T-cell (primary cell): Measurements from ENCODE around the gene MAP3K6. TPM values are rescaled to one million over a fixed set of nuclear protein-coding genes. Genes with fewer than 3 reads are reported as not detected.
"Not testable (repeated sequence)": the region's sequence is repeated elsewhere in the genome, so short reads cannot be mapped to it uniquely, and the experiment has no call there.

Experiments
- ATAC-seq, 4 experiments: fragments of 200-7000 bp in 3 of 4; fragments of 150-1000 bp in 1 of 4; cut with Tn5 transposase; replicated peaks in 1 of 4; 1 replicate in 3 of 4; 2 replicates in 1 of 4; pipeline ENCODE4 v1.10.0; 2021; ENCODE audit warnings: moderate library complexity in 3 of 4, mild to moderate bottlenecking in 2 of 4, moderate number of reproducible peaks in 1 of 4
- CTCF ChIA-PET, 2 donors: fragments of 300-600 bp; sonication (Branson Sonifier 250); formaldehyde crosslinking; loops; one replicate each; lab custom pipeline; 2022; ENCODE audit warnings: antibody characterized with exemption in 2 of 2; lab: Charles Lee
- POLR2A ChIA-PET, 2 donors: fragments of 300-600 bp; sonication (Branson Sonifier 250); formaldehyde crosslinking; loops; one replicate each; lab custom pipeline; 2022; ENCODE audit warnings: antibody characterized with exemption in 2 of 2; lab: Charles Lee
- DNase-seq, 35 experiments: peaks; one replicate each; pipeline versions ENCODE4 v3.0.0 to v3.0.0-alpha.2; 2013 to 2023
- H3K27ac ChIP-seq: one replicate; pipeline ENCODE4 v1.5.1; 2013; ENCODE audit warnings: low read length
- H3K27me3 ChIP-seq, 2 experiments: replicated peaks in 1 of 2; 1 replicate in 1 of 2; 2 replicates in 1 of 2; pipeline versions ENCODE4 v1.6.1 to v1.7.0; 2013; ENCODE audit warnings: low read length in 1 of 2, mixed read lengths in 1 of 2; ENCODE audit not compliant: control insufficient read depth in 2 of 2, insufficient read depth in 2 of 2; ENCODE audit errors: extremely low read depth in 1 of 2
- H3K36me3 ChIP-seq, 2 donors: 1 replicate in 1 of 2; 2 replicates in 1 of 2; pipeline versions ENCODE4 v1.6.1 to v1.7.0; 2013; ENCODE audit warnings: low read length in 1 of 2; ENCODE audit not compliant: control insufficient read depth in 2 of 2, insufficient read depth in 1 of 2; ENCODE audit errors: extremely low read depth in 1 of 2
- H3K4me1 ChIP-seq, 2 experiments: 1 replicate in 1 of 2; 2 replicates in 1 of 2; pipeline versions ENCODE4 v1.6.1 to v1.7.0; 2013; ENCODE audit warnings: low read length in 2 of 2, mixed read lengths in 1 of 2; ENCODE audit not compliant: insufficient read depth in 2 of 2, control insufficient read depth in 1 of 2; ENCODE audit errors: extremely low read depth in 1 of 2
- H3K4me3 ChIP-seq, 2 donors: 1 replicate in 1 of 2; 2 replicates in 1 of 2; pipeline versions ENCODE4 v1.5.1 to v1.7.0; 2013; ENCODE audit warnings: mild to moderate bottlenecking in 2 of 2, low read length in 1 of 2, moderate library complexity in 1 of 2; ENCODE audit not compliant: control insufficient read depth in 1 of 2; ENCODE audit errors: extremely low read depth in 1 of 2
- H3K9me3 ChIP-seq: 2 replicates; pipeline ENCODE4 v1.7.0; 2013
- H3K27ac Mint-ChIP-seq, 2 donors: one replicate each; pipeline ENCODE4 v1.8.0; 2020 to 2021; ENCODE audit warnings: mild to moderate bottlenecking in 2 of 2, mixed read lengths in 2 of 2
- H3K27me3 Mint-ChIP-seq, 2 donors: one replicate each; pipeline ENCODE4 v1.8.0; 2021 to 2022; ENCODE audit warnings: mixed read lengths in 2 of 2
- H3K36me3 Mint-ChIP-seq: one replicate; pipeline ENCODE4 v1.8.0; 2021; ENCODE audit warnings: mixed read lengths
- H3K4me1 Mint-ChIP-seq, 3 donors: one replicate each; pipeline ENCODE4 v1.8.0; 2020 to 2022; ENCODE audit warnings: mixed read lengths in 3 of 3, mild to moderate bottlenecking in 1 of 3
- H3K4me3 Mint-ChIP-seq, 3 donors: one replicate each; pipeline ENCODE4 v1.8.0; 2020 to 2022; ENCODE audit warnings: mild to moderate bottlenecking in 3 of 3, mixed read lengths in 3 of 3, moderate library complexity in 3 of 3
- H3K9me3 Mint-ChIP-seq, 3 donors: one replicate each; pipeline ENCODE4 v1.8.0; 2020 to 2022; ENCODE audit warnings: mixed read lengths in 3 of 3
- WGBS: methylation state at CpG from one replicate; pipeline ENCODE4 v1.1.5; 2013; ENCODE audit warnings: missing lambda C conversion rate; ENCODE audit not compliant: insufficient coverage; 5-methylcytosine and 5-hydroxymethylcytosine counted together
- total RNA-seq, 35 experiments: library from RNA in 6 of 35; stranded (reverse) in 6 of 35; fragments of 120-200 nt in 1 of 35; gene quantifications; one replicate each; pipeline versions ENCODE4 v1.2.1 to v1.2.4 and lab custom pipeline; 2013 to 2026

Gene MAP3K6
- total RNA-seq, 5 donors from 2014 or later (not counting 1 experiment from before 2014, with no cell fraction given) = 7.0 to 31.1 (median 12.8) TPM

GRCh38 chr1:27391511-27392095, 24.8 kb upstream of the MAP3K6 start:
- WGBS = 24% methylated on average over 11 of the region's 13 CpGs
- H3K27me3 Mint-ChIP-seq = peaks cover 0 to 3% of the 10 kb centered on the region in 2 donors
- ChIA-PET POLR2A (no interaction called here), CTCF (interaction anchor here (0.7 to 2.3 kb wide), 10 partner anchors 14 to 1514 kb away, joined by 3 to 9 read pairs (median 4); no protein-coding TSS in a partner anchor)
- Histone ChIP-seq H3K27me3 (peaks cover 0 to 22% of the 10 kb centered on the region in 2 experiments), H3K27ac (no peak overlapping the region), H3K9me3 (no peaks in the 10 kb centered on the region), H3K4me1 (peaks cover 5 to 30% of the 10 kb centered on the region in 2 experiments), H3K36me3 (no peaks in the 10 kb centered on the region), H3K4me3 (peak overlapping the region in 1 of 2 donors; percentile 34)
- H3K4me1 Mint-ChIP-seq = peaks cover 11 to 26% (median 24%) of the 10 kb centered on the region in 3 donors
- H3K36me3 Mint-ChIP-seq = no peaks in the 10 kb centered on the region
- no peaks in the 10 kb centered on the region for H3K9me3 Mint-ChIP-seq
- H3K4me3 Mint-ChIP-seq = peak overlapping the region; percentile 69 to 95 (median 76)
- ATAC-seq (no peak), DNase-seq (peak in 8 of 35 experiments; percentile 16 to 56 (median 25))
- no peak overlapping the region for H3K27ac Mint-ChIP-seq

- Mint-ChIP-seq H3K27ac (peak overlapping the region in 1 of 2 donors; percentile 20), H3K4me3 (no peak overlapping the region), H3K27me3 (peaks cover 0 to 3% of the 10 kb centered on the region in 2 donors), H3K9me3 (no peaks in the 10 kb centered on the region), H3K4me1 (peaks cover 11 to 18% (median 16%) of the 10 kb centered on the region in 3 donors), H3K36me3 (no peaks in the 10 kb centered on the region)
- H3K27ac ChIP-seq = no peak overlapping the region
- 100% methylated on average over 1 of the region's 5 CpGs for WGBS
- POLR2A ChIA-PET = no interaction called here
- CTCF ChIA-PET = interaction anchor here (0.7 to 2.6 kb wide), 13 partner anchors 8 to 344 kb away, joined by 3 to 16 read pairs (median 4); no protein-coding TSS in a partner anchor
- peaks cover 0 to 23% of the 10 kb centered on the region in 2 experiments for H3K27me3 ChIP-seq
- peaks cover 5 to 18% of the 10 kb centered on the region in 2 experiments for H3K4me1 ChIP-seq
- ATAC-seq (peak in 2 of 4 experiments; percentile 16 to 18), DNase-seq (peak in 33 of 35 experiments; percentile 31 to 85 (median 67))
- no peaks in the 10 kb centered on the region for H3K36me3 ChIP-seq
- H3K4me3 ChIP-seq = no peak overlapping the region
- no peaks in the 10 kb centered on the region for H3K9me3 ChIP-seq
Measured at GRCh38 chr1:27388337-27389005, 21.7 kb upstream of the MAP3K6 start.

GRCh38 chr1:27384797-27385196, 18.0 kb upstream of the MAP3K6 start:
- H3K36me3 Mint-ChIP-seq, H3K4me1 ChIP-seq, H3K27ac ChIP-seq, H3K4me3 Mint-ChIP-seq, H3K36me3 ChIP-seq, H3K4me3 ChIP-seq, H3K27me3 Mint-ChIP-seq, ATAC-seq, H3K27ac Mint-ChIP-seq, H3K9me3 ChIP-seq, DNase-seq, H3K9me3 Mint-ChIP-seq, H3K4me1 Mint-ChIP-seq: not testable (repeated sequence)
- WGBS = no CpG with 5 or more reads among the region's 3 CpGs
- CTCF ChIA-PET = interaction anchor here (0.7 to 0.8 kb wide), 2 partner anchors 14 to 71 kb away, joined by 3 to 4 read pairs; no protein-coding TSS in a partner anchor
- POLR2A ChIA-PET = interaction anchor here in 1 of 2 donors (0.6 kb wide), 1 partner anchor 92 kb away, joined by 7 read pairs; no protein-coding TSS in a partner anchor
- H3K27me3 ChIP-seq = peaks cover 0 to 16% of the 10 kb centered on the region in 2 experiments

GRCh38 chr1:27383661-27384060, 16.9 kb upstream of the MAP3K6 start:
- Histone ChIP-seq H3K36me3 (no peaks in the 10 kb centered on the region), H3K27ac (no peak overlapping the region), H3K9me3 (no peaks in the 10 kb centered on the region), H3K27me3 (peaks cover 0 to 16% of the 10 kb centered on the region in 2 experiments), H3K4me1 (peaks cover 0 to 2% of the 10 kb centered on the region in 2 experiments), H3K4me3 (no peak overlapping the region)
- H3K27ac Mint-ChIP-seq = no peak overlapping the region
- H3K4me3 Mint-ChIP-seq = no peak overlapping the region
- peaks cover 0 to 8% (median 3%) of the 10 kb centered on the region in 3 donors for H3K4me1 Mint-ChIP-seq
- CTCF ChIA-PET = interaction anchor here (0.7 to 1.0 kb wide), 2 partner anchors 26 to 87 kb away, joined by 3 read pairs; no protein-coding TSS in a partner anchor
- DNase-seq = no peak
- no peaks in the 10 kb centered on the region for H3K9me3 Mint-ChIP-seq
- 91% methylated on average over 13 of the region's 13 CpGs for WGBS
- no peak for ATAC-seq
- POLR2A ChIA-PET = interaction anchor here in 1 of 2 donors (0.6 kb wide), 1 partner anchor 150 kb away, joined by 3 read pairs; no protein-coding TSS in a partner anchor
- H3K36me3 Mint-ChIP-seq = no peaks in the 10 kb centered on the region
- no peaks in the 10 kb centered on the region for H3K27me3 Mint-ChIP-seq

GRCh38 chr1:27383039-27383605, 16.4 kb upstream of the MAP3K6 start, which contains the start of gene CD164L2:
Gene CD164L2, minus strand, starts transcription at chr1:27383333. Its CDS starts 94 bp downstream, at chr1:27383239.
- no peak within 1 kb of the TSS for H3K4me3 Mint-ChIP-seq
- no peaks in the 10 kb centered on the region for H3K27me3 Mint-ChIP-seq
- ATAC-seq = peak; percentile 46 to 88 (median 55)
- Histone ChIP-seq H3K27me3 (peaks cover 0 to 16% of the 10 kb centered on the region in 2 experiments), H3K4me3 (no peak within 1 kb of the TSS), H3K9me3 (no peaks in the 10 kb centered on the region), H3K36me3 (no peaks in the 10 kb centered on the region), H3K4me1 (peaks cover 0 to 2% of the 10 kb centered on the region in 2 experiments), H3K27ac (no peak within 1 kb of the TSS)
- H3K27ac Mint-ChIP-seq = no peak within 1 kb of the TSS
- ChIA-PET CTCF (interaction anchor here (0.7 to 1.4 kb wide), 2 partner anchors 76 to 81 kb away, joined by 4 read pairs; no protein-coding TSS in a partner anchor), POLR2A (no interaction called here)
- 31% methylated on average over 43 of the region's 43 CpGs for WGBS
- peaks cover 0 to 7% (median 0%) of the 10 kb centered on the region in 3 donors for H3K4me1 Mint-ChIP-seq
- DNase-seq = peak in 18 of 35 experiments; percentile 24 to 64 (median 49)
- H3K9me3 Mint-ChIP-seq = no peaks in the 10 kb centered on the region
- no peaks in the 10 kb centered on the region for H3K36me3 Mint-ChIP-seq
